ENCODE data around the gene WDFY2. TPM values are rescaled to one million over a fixed set of nuclear protein-coding genes. Genes with fewer than 3 reads are reported as not detected.

The WDFY2 gene
- total and polyA plus RNA-seq, 2 of the 8 experiments (the other 6 are each of a cell fraction or from before 2014, with no cell fraction given), result 13.9 to 29.0 TPM

GRCh38 chr13:51761643-51762350, 177.5 kb downstream of the WDFY2 start:
- Histone ChIP-seq H3K56ac (replicated peaks; ENCODE audit: insufficient read length, low read depth, low read length) (no peak overlapping the region), H3K23me2 (ENCODE audit: low read depth, low read length) (no peaks in the 10 kb centered on the region), H3K18ac (ENCODE audit: extremely low read depth, low read length) (no peak overlapping the region), H2BK5ac (ENCODE audit: low read depth, low read length) (no peak overlapping the region; the same call in 1 of the 2 replicates), H2BK12ac (ENCODE audit: low read depth, low read length) (no peak overlapping the region; the same call in 1 of the 2 replicates), H3K27me3 (replicated peaks in 1 of 4; ENCODE audit: control insufficient read depth in 3 of 4, extremely low read depth in 1 of 4, insufficient read depth in 3 of 4, low read length in 3 of 4) (no peaks in the 10 kb centered on the region), H2BK20ac (ENCODE audit: low read length) (no peak overlapping the region), H3K36me3 (ENCODE audit: control insufficient read depth in 2 of 4, insufficient read depth in 4 of 4, low read length in 3 of 4) (peaks cover 4 to 37% (median 16%) of the 10 kb centered on the region in 4 experiments; a peak in 6 of 8 replicates), H2AFZ (ENCODE audit: low read length) (no peak overlapping the region), H3K79me1 (ENCODE audit: low read depth, low read length) (no peaks in the 10 kb centered on the region; the same call in 1 of the 2 replicates), H3K27ac (ENCODE audit: low read depth, low read length) (no peak overlapping the region), H3K4ac (replicated peaks; ENCODE audit: insufficient read length, low read depth, low read length) (no peak overlapping the region), H3K23ac (ENCODE audit: insufficient read length) (no peak overlapping the region), H3K4me2 (ENCODE audit: insufficient read depth in 1 of 2, low read depth in 2 of 2, low read length in 2 of 2) (no peak overlapping the region), H4K91ac (replicated peaks; ENCODE audit: insufficient read length, low read length) (no peak overlapping the region), H3K4me3 (ENCODE audit: extremely low read depth in 1 of 4, insufficient read depth in 2 of 4, low read depth in 3 of 4, low read length in 4 of 4) (no peak overlapping the region), H2BK120ac (replicated peaks; ENCODE audit: low read depth, low read length) (no peak overlapping the region), H2AK5ac (ENCODE audit: low read depth, low read length) (no peak overlapping the region), H3K14ac (ENCODE audit: insufficient read length) (no peak overlapping the region), H4K5ac (ENCODE audit: insufficient read length, low read depth, low read length) (no peak overlapping the region), H3K79me2 (ENCODE audit: control insufficient read depth in 1 of 2, insufficient read depth in 2 of 2, low read length in 2 of 2) (no peaks in the 10 kb centered on the region), H3K4me1 (replicated peaks in 1 of 4; ENCODE audit: control insufficient read depth in 3 of 4, insufficient read depth in 4 of 4, low read length in 3 of 4) (no peaks in the 10 kb centered on the region; a peak in 1 of 7 replicates), H2BK15ac (ENCODE audit: low read length) (no peak overlapping the region), H4K8ac (ENCODE audit: extremely low read depth, insufficient read depth, low read length) (no peak overlapping the region), H3K9ac (replicated peaks in 1 of 4; ENCODE audit: extremely low read depth in 1 of 4, low read depth in 3 of 4, low read length in 3 of 4) (no peak overlapping the region), H4K20me1 (replicated peaks in 1 of 2; ENCODE audit: control insufficient read depth in 1 of 2, insufficient read depth in 2 of 2, low read length in 2 of 2) (no peaks in the 10 kb centered on the region), H3K9me3 (ENCODE audit: insufficient read depth in 2 of 2, low read depth in 1 of 2, low read length in 1 of 2) (no peaks in the 10 kb centered on the region)
- ChIA-PET POLR2A (ENCODE audit: partially characterized antibody) (interaction anchor here (1.6 kb wide), 1 partner anchor 309 kb away, joined by 6 read pairs; the partner anchor contains the start of gene INTS6), CTCF (ENCODE audit: partially characterized antibody) (interaction anchor here (0.5 to 1.4 kb wide), 8 partner anchors 9 to 319 kb away, joined by 3 to 4 read pairs (median 3); no protein-coding TSS in a partner anchor)
- 93% methylated on average over 16 of the region's 16 CpGs; no CpG with 5 or more reads in 1 of the 2 experiments for WGBS, 2 experiments (ENCODE audit: extremely low coverage in 1 of 2, insufficient coverage in 1 of 2, insufficient read length in 1 of 2, insufficient replicate concordance in 2 of 2, low coverage in 1 of 2, low lambda C conversion rate in 2 of 2, missing lambda C conversion rate in 1 of 2)
- FAIRE-seq (no peak), DNase-seq (ENCODE audit: low read depth in 1 of 2, low spot score in 2 of 2) (no peak)
- TF ChIP-seq ZNF274 (IDR thresholded peaks at IDR 0.05; ENCODE audit: borderline replicate concordance, extremely low read depth, low read length), result no peak
- no peak for TF ChIP-seq SUZ12 (IDR thresholded peaks at IDR 0.05; ENCODE audit: low read length)

Measured in H1 (cell line).